Measurements from ENCODE around the gene TNS4.

- no peak for TF ChIP-seq CTCF (IDR thresholded peaks at IDR 0.05)
- no peak for TF ChIP-seq POLR2A (IDR thresholded peaks at IDR 0.05)
- peak in 2 of 3 donors; percentile 20 to 27 for TF ChIP-seq POLR2AphosphoS5 (IDR thresholded peaks at IDR 0.05)
Measured at GRCh38 chr17:40457964-40458791, 43.2 kb downstream of the TNS4 start.

Measured in stomach (tissue), 4 donors.